Stimulated activated CD8-positive, alpha-beta memory T cell treated with anti-CD3 and anti-CD28 coated beads, Interleukin-7, amount 100 ng/mL, for 48 hours (primary cell): ENCODE data around the gene PAX2.

Experiments
- DNase-seq, 2 donors: peaks; one replicate each; pipeline ENCODE4 v3.0.0-alpha.2; 2020; ENCODE audit warnings: low read depth in 1 of 2; ENCODE audit errors: extremely low read depth in 1 of 2

The PAX2 gene

GRCh38 chr10:100835810-100836209 is 90.4 kb downstream of the PAX2 start:
- no peak for DNase-seq

DNA sequence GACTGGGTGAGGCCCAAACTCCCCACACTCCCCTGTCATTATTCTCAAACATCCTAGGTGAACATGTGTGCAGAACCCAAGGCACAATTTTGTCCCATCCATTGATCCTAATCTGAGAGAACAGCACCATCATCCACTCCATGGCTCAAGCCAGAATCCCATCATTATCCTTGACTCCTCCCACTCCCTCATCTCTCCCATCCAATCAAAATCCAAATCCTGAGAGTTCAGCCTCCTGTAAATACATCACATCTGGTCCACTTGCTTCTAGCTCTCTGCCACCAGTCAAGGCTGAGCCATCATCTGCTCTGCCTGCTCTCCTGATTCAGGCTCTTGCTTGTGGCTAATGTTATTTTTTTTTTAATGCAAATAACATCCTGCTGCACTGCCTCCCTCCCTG is 91.5 kb downstream of the PAX2 start:
- no peak for DNase-seq

DNA sequence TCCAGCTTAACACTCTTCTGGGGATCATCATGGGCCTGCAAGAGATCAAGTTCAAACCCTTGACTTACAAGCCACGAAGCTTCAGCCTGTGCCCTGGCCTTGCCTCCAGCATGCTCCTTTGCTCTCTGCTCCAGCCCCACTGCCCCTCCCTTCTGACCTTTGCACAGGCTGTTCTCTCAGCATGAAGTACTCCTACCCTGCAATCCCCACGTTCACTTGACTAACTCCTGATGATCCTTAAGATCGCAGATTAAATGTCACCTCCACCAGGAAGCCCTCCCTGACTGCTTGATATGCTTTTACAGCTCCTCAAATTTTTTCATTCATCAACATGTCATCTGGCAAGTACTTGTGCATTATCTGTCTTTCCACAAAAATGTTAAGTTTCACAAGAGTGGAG is 91.9 kb downstream of the PAX2 start:
- DNase-seq = no peak

GRCh38 chr10:100838986-100839385 is 93.6 kb downstream of the PAX2 start:
- DNase-seq = no peak

- DNase-seq = no peak
These were observed 96.1 kb downstream of the PAX2 start for GRCh38 chr10:100841528-100841927.

DNA sequence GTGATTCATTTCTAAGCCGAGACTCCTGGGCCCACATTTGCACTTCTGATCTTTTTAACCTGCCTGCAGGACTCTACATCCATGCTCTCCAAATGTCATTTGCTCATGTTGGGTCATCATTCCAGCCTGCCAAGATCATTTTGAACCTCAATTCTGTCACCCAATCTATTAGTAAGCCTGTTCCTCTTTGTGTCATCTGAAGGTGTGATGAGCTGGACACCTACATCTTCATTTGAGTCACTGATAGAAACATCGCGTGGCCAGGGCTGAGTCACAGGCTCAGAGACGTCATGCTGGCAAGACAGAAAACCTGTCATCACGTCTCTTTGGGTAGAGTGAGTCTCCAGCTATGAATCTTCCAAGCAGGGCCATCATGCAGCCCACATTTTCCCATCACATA is 102.1 kb downstream of the PAX2 start:
- DNase-seq = peak; percentile 53 to 84

DNA sequence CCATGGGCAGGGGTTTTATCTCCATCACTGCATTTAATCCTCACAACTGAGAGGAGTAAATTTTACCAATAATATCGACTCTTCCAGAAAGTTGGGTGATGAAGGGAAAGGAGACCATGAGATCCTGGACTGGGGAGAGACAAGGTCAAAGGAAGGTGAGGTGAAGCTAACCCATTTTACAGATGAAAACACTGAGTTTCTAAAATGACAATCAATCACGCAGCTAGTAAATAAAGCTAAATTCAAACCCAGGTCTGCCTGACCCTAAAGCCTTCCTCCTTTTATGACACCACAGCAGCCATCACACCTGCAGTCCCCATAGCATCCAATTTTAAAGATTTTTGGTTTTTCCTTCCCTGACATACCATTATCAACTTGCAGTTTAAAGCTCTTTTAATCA is 103.4 kb downstream of the PAX2 start:
- DNase-seq = no peak

DNA sequence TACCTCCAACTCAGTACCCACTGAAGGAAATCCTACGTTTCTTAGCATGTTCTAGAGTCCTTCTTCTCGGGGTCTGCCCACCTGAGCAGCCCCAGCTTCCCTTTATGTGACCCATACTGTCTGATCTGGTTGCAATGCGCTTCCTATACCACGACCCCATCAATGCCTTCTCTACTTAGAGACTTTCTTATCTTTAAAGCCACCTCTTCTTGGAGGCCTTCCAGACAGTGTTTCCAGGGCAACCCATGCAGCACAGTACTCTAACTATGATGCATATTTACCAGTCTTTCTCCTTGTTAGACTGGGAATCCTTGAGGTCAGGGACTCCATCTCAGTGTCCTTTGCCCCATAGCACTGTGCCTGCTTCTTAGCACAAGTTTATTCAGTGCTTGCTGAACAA is 112.9 kb downstream of the PAX2 start:
- no peak for DNase-seq

DNA sequence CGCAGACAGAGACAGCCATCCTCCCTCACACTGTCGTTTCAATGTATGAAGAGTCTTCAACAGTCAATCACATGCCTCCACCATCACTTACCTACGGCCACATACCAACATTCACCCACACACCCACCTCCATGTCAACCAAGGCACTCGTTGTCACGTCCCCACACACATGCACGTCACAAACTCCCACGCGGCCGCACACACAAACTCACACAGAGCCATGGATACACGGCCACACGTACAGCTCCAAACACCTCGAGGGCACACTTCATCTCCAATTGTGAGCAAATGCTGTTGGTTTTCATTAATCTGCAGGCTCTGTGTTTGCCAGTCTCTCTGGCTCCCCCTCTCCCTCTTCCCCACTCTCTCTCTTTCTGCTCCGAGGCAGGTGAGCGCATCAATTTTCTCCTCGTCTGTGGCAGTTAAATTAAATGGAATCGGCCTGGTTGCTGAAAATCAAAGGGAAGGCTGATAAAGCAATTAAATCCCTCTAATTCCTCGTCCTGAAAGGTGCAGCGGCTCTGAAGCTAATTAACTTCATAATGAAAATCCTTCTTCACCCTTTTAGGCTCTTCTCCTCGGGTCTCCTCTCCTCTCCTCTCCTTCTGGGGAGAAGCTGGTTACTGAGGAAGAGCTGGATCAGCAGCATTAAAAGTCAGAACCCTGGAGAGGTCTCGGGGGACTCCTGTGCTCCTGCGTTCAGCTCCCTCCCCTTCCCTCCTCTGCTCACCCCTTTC is 113.5 kb downstream of the PAX2 start:
- no peak for DNase-seq

GRCh38 chr10:100859484-100859763 is 114.0 kb downstream of the PAX2 start:
- no peak for DNase-seq

- no peak for DNase-seq
These were observed 118.1 kb downstream of the PAX2 start for GRCh38 chr10:100863433-100863832.

GRCh38 chr10:100864036-100864885 is 118.9 kb downstream of the PAX2 start:
- no peak for DNase-seq

DNA sequence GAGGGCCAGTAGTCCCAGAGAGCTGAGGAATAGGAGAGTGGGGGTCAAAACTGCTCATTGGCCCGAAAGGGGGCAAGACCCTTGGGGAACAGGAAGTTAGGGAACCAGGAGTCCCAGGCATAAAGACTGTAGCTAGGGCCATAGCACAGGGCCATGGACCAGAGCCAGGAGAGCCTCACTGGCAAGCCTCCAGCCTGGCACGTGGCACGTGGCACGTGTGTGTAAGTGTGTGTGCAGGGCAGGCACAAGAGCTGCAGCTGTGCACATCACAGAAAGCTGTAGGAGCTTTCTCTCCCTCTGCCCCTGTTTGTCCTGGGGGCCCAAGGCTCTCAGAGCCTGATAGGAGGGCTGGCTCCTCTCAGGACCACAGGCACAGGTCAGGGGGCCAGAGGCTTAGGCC is 119.6 kb downstream of the PAX2 start:
- no peak for DNase-seq

DNA sequence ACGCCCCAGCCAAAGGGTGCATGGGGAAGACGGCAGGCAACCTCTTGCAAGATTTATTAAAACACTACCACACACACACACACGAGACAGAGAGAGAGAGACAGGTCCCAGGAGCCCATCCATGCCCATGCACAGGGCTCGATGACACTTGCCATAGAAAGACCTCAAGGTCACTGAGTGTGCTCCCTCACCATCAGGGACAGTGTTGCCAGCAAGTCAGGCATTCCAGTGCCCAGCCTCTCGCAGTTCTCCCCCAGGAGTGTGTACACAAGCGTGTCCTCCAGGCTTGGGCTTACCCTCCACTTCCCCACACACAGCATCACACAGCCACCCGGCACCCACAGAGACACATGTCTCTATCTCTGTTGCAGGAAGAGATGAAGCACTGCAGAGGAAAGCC is 120.6 kb downstream of the PAX2 start:
- DNase-seq = no peak

GRCh38 chr10:100866575-100867098 is 121.3 kb downstream of the PAX2 start:
- DNase-seq = no peak

DNA sequence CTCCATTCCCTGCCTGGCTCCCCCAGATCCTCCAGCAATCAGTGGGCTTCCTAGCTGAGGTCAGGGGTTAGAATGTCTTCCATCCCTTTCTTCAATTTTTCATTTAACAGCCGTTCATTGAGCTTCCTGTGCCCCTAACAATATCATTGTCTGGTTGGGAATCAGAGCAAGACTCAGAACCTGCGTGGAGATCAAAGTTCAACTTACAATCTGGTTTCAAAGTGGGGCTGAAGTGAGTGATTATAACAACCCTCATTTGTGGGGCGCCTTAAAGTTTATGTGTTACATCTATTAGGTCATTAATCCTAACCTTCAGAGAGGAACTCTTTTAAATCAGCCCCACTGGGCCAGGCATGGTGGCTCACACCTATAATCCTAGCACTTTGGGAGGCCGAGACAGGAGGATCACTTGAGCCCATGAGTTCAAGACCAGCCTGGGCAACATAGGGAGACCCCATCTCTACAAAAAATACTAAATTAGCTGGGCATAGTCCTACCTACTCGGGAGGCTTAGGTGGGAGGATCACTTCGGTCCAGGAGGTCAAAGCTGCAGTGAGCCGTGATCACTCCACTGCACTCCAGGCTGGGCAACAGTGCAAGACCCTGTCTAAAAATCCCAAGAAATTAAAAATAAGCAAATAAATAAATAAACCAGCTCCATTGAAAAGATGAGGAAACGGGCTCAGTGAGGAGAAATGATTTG is 122.0 kb downstream of the PAX2 start:
- no peak for DNase-seq

DNA sequence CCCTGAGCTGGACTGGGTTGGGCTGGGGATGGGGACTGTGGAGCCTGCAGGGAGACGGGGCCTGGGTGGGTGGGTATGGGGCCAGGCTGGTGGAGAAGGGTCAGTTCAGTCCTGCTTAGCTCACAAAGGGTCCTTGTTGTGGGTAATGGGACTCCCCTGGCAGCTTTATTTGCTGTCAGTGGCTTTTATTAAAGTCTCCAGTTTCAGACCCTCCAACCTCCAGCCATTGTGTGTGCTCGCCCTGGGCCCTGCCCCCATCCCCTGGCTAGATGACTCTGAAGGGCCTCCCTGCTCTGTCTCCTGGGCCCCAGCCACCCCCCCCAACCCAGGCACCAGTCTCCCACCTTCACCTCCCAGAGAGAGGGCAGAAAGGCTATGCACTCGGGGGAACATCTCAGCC is 123.0 kb downstream of the PAX2 start:
- no peak for DNase-seq

DNA sequence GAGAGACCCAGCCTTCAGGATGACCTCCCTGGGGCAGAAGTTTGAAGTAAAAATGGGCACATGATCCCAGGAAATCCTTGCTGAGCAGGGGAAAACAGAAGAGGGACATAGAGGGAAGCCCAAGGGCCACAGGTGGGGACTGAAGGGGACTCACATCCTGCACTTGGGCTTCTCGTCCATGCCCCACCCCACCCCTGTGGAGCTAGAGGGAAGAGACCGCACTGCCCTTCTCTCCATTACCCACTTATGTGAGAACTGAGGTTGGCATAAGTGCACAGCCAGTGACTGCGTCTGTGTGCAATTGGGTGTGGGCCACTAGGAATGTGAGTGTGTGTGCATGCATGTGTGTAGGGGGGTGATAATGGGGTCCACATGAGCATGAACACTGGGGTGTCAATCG is 124.0 kb downstream of the PAX2 start:
- DNase-seq = no peak

DNA sequence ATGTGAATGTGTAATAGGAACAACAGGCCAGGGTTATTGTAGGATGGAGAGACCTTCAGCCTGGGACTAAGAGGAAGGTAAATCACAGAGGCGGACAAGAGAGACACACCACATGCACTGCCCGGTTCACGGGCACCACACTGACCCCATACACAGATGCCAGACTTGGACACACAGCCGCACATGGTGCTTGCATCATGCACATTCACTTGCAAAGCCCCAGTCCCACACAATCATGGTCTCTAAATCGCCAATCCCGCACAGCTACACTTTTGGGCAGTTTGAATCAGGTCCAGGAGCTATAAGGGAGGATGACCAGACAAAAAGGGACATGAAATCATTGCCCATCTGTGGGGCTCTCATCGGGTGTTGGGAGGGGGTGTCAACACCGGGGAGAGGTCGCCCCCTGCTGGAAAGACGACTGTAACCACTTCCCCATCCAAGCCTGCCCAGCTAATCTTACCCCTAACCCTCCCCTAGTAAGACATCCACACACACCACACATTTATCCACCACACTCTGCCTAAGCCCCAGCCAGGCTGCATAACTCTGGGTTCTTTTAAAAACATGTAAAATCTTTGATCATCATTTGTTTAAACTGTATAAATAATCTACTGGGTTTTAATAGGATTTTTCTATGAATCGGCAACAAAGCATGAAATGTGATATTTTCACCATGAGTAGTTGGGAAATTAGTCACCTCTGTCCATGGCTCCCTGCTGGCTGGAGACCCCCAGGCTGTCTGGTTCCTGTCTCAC is 126.8 kb downstream of the PAX2 start:
- peak; percentile 22 to 42 for DNase-seq

- DNase-seq = no peak
These were observed 127.9 kb downstream of the PAX2 start for GRCh38 chr10:100873146-100873826.
